HG03060 (cell line): ENCODE data around the gene BPIFA3.
"Not testable (repeated sequence)": the region's sequence is repeated elsewhere in the genome, so short reads cannot be mapped to it uniquely, and the experiment has no call there.

Source experiments
- ATAC-seq: cut with Tn5 transposase; IDR thresholded peaks from one replicate; pipeline ENCODE4 v1.9.1; 2021; ENCODE audit warnings: low read depth, moderate number of reproducible peaks; ENCODE audit not compliant: unreplicated experiment

Gene BPIFA3

GRCh38 chr20:33217052-33217451, at the start of gene BPIFA3:
Gene BPIFA3, plus strand, starts transcription at chr20:33217352. Its CDS starts 185 bp downstream, at chr20:33217537.
- no peak for ATAC-seq

GRCh38 chr20:33167859-33168258, 49.3 kb upstream of the BPIFA3 start, which contains the start of gene BPIFA2:
Gene BPIFA2, plus strand, starts transcription at chr20:33168159. Its CDS starts 987 bp downstream, at chr20:33169146.
- no peak for ATAC-seq

- ATAC-seq, result no peak
Observed at GRCh38 chr20:33169176-33169794, 47.9 kb upstream of the BPIFA3 start.

GRCh38 chr20:33172781-33173180, 44.4 kb upstream of the BPIFA3 start:
- no peak for ATAC-seq

- ATAC-seq, result no peak
Observed at GRCh38 chr20:33175123-33175522, 42.0 kb upstream of the BPIFA3 start.

GRCh38 chr20:33176101-33176500, 41.1 kb upstream of the BPIFA3 start:
- no peak for ATAC-seq

- ATAC-seq, result no peak
Observed at GRCh38 chr20:33177866-33178265, 39.3 kb upstream of the BPIFA3 start.

GRCh38 chr20:33178726-33179125, 38.4 kb upstream of the BPIFA3 start:
- no peak for ATAC-seq

GRCh38 chr20:33180169-33180568, 37.0 kb upstream of the BPIFA3 start:
- no peak for ATAC-seq

GRCh38 chr20:33181482-33182093, 35.6 kb upstream of the BPIFA3 start:
- ATAC-seq, result no peak

GRCh38 chr20:33183312-33183711, 33.8 kb upstream of the BPIFA3 start:
- no peak for ATAC-seq

GRCh38 chr20:33185031-33185590, 32.0 kb upstream of the BPIFA3 start:
- not testable (repeated sequence) for ATAC-seq

- no peak for ATAC-seq
Observed at GRCh38 chr20:33187491-33187890, 29.7 kb upstream of the BPIFA3 start.

GRCh38 chr20:33188421-33188820, 28.7 kb upstream of the BPIFA3 start:
- no peak for ATAC-seq

GRCh38 chr20:33191484-33191883, 25.7 kb upstream of the BPIFA3 start:
- no peak for ATAC-seq

- no peak for ATAC-seq
Observed at GRCh38 chr20:33191955-33192354, 25.2 kb upstream of the BPIFA3 start.

- ATAC-seq, result no peak
Observed at GRCh38 chr20:33192912-33193501, 24.1 kb upstream of the BPIFA3 start.

GRCh38 chr20:33199026-33199425, 18.1 kb upstream of the BPIFA3 start:
- no peak for ATAC-seq

- no peak for ATAC-seq
Observed at GRCh38 chr20:33202451-33202850, 14.7 kb upstream of the BPIFA3 start.

GRCh38 chr20:33203444-33203843, 13.7 kb upstream of the BPIFA3 start:
- ATAC-seq, result no peak

GRCh38 chr20:33209789-33210188, 7.4 kb upstream of the BPIFA3 start:
- ATAC-seq, result no peak

GRCh38 chr20:33210371-33210770, 6.8 kb upstream of the BPIFA3 start:
- no peak for ATAC-seq
